HG02852 (cell line): Measurements from ENCODE around the gene MRPL23.
"Not testable (repeated sequence)": the region's sequence is repeated elsewhere in the genome, so short reads cannot be mapped to it uniquely, and the experiment has no call there.

ENCODE experiments used
- ATAC-seq: cut with Tn5 transposase; IDR thresholded peaks from one replicate; pipeline ENCODE4 v1.9.1; 2021; ENCODE audit warnings: mild to moderate bottlenecking, moderate library complexity; ENCODE audit not compliant: unreplicated experiment

The MRPL23 gene

DNA sequence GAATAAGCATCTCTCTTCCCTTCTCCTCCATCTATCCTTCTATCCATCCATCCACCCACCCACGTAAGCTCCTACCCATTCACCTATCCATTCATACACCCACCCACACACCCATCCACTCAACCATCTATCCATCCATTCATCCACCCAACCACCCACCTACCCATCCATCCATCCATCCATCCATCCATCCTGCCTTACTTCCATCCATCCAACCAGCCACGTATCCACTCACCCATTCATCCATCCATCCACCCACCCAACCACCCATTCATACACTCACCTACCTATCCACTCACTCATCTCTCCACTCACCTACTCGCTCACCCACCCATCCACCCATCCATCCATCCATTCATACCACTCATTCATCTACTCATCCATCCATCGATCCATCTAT lies 14.5 kb upstream of the MRPL23 start:
- ATAC-seq, result no peak

DNA sequence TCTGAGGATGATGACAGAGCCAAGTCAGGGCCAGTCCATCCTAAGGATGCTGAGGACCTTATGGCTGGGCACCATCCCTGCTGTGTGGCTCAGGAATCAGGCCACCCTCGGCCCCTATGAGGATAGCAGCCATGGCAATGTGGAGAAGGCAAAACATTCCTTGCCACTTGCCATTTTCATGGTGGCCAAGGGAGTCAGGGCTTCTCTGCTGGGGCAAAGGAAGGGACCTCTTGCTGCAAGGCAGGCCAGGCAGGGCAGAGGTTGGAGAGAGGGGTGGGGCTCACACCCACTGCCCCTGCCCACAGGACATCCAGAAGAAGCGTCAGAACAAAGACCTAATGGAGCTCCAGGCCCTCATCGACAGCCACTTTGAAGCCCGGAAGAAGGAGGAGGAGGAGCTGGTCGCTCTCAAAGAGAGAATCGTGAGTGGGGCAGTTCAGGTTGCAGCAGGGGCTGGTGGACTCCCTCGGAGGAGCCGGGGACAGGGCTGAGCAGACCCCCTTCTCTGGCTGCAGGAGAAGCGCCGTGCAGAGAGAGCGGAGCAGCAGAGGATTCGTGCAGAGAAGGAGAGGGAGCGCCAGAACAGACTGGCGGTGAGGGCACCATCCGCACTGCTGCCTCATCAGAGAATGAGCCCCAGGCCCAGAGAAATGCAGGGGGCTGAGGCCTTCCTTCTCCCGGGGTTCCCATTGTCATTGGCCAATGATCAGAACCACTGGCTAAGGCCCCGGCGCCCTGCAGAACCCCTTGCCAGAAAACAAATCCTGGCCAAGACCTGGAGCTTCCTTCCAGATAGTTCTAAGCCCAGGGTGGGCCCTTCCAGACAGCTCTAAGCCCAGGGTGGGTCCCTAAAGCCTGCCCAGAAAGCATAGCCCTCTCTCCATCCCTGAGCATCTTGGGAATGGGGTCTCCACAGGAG lies 13.5 kb upstream of the MRPL23 start:
- ATAC-seq, result no peak

DNA sequence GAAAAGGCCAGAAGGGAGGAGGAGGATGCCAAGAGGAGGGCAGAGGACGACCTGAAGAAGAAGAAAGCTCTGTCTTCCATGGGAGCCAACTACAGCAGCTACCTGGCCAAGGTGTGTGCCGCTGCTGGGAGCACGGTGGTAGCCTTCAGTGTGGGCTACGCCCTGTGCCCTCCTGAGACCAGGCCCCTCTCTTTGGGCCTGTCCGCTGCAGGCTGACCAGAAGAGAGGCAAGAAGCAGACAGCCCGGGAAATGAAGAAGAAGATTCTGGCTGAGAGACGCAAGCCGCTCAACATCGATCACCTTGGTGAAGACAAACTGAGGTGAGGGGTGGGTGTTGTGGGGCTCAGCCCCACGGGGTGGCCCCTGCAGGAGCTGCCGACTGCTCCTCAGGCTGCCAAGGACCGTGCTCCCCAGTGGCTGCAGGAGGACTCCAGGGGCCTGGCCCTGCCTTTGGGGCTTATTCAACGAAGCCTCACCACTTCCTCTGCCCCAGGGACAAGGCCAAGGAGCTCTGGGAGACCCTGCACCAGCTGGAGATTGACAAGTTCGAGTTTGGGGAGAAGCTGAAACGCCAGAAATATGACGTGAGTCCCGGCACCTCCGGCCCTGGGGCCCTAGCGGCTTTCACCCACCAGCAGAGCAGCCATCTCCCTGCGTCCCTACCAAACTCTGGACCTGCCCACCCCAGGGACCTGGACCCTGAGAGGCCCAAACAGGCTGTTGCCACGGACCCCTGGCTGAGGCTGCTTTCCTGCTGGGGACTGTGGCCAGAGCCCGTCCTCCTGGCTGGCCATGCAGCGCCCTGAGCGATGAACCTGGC lies 12.6 kb upstream of the MRPL23 start:
- no peak for ATAC-seq

DNA sequence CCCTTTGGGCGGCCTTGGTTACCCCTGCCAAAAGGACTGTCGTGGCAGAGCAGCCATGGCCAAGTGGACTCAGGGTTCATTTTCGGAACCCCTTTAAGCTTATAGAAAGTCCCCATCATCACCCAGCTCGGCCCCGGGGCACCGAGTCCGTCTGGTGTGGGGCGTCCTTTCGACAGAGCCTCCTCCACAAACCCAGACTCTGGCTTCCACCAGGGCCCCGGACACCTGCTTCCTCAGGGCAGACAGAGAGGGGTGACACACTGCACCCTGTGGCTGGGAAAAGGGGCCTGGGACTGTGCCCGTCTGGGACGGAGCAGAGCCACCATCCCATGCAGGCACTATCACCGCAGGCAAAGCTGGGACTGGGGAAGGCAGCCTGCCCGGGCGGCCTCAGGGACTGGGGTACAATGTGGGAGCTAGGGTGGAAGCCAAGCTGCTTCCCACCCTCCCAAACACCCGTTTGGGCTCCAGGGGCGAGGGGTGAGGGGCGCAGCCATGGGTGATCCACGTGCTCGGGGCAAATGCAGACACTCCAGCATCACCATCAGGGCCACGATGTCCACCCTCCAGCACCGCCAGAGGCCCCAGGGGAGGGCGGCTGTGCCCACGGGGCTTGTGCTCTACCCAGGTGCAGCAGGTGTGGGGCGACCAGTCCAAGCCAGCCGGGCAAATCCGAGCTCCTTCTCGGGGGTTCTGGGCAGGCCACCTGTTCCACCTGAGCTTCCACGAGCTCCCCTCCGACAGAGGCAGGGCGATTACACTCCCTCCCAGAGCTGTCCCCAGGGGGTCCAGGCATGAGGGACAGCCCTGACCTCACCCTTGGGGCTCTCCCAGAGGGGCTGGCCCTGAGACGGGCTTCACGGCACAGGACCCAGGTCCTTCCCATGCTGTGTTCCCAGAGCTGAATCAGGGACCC lies 11.7 kb upstream of the MRPL23 start:
- no peak for ATAC-seq

- no peak for ATAC-seq
Measured at GRCh38 chr11:1936072-1936780, 10.9 kb upstream of the MRPL23 start.

DNA sequence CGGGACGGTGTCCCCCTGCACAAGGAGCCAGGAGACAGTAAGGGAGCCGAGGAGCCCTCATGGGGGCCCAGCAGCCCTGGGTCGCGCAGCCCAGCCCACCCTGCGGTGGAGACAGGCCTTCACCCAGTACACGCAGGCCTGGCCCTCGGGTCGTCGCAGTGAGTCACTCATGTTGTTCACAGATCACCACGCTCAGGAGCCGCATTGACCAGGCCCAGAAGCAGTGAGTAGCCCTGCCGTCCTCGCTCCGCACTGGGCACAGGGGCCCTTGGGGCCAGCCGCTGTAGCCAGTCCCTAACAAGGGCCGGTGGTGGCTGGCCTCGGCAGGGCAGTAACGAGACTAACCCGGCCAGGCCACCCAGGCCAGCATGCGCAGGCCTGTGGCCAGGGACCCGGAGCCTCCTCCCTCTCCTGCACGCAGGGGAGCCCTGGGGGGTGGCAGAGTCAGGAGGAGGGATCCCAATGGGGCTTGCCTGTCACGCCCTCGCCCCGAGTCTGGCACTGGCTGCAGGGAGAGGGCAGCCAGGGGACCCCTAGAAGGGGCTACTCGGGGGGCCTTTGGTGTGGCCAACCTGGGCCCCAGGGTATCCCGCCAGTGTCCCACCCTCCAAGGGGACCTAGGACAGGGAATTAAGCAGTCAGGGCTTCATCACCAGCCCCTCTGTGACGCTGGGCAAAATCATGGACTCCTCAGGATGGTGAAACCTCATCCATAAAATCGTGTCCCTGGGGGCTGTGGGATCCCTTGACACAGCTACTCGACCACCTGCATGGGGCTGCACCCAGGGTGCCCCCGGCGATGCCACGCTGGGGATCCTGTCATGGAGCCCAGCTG lies 10.1 kb upstream of the MRPL23 start:
- no peak for ATAC-seq

DNA sequence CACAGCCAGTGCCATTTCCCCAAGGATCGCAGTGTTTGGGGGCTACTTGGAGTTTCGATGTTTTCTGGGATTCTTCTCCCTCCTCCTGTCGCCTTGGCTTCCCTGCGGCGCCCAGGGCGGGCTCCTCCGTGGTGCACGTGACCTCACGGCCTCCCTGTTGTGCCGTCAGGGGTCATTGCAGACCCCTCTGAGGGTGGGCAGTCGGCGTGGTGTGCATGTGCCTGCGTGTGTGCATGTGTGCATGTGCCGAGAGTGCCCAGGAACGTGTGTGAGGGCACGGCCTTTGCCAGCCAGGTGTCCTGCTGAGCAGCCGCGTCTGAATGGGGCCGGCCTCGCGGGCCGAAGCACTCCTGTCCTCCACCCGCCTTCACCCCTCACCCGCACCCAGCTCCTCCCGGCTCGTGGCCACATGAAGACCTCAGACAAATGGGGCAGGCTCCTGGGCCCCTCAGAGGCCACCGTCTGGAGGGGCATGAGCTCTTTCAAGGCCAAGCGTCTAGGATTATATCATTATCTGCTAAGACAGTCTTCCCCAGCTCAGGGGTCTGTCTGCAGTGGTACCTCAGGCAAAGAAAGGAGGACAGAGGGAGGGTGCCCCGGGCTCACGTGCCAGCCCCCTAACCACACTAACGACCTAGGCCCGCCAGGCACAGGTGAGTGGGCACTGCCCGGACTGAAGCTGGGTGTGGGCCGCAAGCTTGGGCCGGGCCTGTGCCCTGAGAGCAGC lies 9.4 kb upstream of the MRPL23 start:
- no peak for ATAC-seq

DNA sequence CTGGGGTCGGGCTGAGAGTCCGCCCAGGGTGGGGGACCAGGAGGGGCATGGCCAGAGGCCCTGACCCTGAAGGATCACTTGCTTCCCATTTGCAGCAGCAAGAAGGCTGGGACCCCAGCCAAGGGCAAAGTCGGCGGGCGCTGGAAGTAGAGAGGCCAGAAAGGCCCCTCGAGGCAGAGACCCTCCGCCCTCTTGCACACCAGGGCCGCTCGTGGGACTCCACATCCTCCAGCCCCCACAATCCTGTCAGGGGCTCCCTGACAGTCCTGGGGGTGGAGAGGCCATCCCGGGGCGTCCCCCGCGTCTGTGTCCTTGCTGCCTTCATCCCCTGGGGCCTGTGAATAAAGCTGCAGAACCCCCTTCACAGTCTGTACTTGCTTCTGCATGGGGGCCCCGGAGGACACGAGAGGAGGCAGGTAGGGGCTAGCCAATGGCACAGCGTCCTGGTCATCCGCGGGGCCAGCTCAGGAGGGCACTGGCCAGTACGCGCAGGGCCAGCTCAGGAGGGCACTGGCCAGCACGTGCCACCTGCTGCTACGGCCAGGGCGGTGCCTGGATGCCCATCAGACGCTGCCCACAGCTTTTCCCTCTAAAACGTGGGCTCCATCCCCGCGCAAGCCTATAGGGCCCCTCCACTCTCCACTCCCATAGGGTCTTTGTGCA lies 8.7 kb upstream of the MRPL23 start:
- no peak for ATAC-seq

GRCh38 chr11:1939006-1939625 lies 8.0 kb upstream of the MRPL23 start:
- no peak for ATAC-seq

DNA sequence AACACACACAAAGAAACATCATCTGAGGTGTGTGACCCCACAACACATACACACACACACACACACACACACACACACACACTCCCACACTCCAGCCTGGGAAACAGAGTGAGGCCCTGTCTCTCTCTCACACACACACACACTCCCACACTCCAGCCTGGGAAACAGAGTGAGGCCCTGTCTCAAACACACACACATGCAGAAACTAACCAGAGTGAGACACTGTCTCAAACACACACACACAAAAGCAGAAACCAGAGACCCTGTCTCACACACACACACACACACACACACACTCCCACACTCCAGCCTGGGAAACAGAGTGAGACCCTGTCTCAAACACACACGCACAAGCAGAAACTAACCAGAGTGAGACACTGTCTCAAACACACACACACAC lies 7.3 kb upstream of the MRPL23 start:
- not testable (repeated sequence) for ATAC-seq

DNA sequence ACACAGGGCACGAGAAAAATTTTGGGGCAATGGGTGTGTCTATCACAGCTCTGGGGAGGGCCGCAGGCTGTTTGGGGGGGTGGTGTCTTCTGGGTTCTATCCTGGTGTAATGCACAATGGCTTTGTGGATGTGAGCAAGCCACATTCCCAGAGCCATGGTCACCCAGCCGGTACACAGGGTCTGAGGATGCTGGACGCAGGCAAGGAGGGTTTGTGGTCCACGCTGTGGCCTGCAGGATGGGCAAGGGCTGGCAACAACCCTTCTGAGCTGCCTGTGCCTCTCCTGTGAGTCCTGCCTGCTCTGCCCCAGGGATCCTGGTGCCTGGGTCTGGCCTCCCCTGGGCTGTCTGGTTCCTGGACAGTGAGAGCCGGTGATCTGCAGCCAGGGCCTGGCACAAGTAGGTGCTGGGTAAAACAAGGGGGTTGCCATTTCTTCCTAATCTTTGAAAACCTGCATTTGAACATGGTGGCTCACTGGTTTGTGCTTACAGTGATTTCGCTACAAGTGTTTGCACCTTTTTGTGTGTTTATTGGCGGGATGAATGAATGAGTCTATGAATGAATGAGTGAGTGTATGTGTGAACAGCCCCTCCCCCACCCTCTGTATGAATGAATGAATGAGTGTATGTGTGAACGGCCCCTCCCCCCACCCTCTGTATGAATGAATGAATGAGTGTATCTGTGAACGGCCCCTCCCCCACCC lies 4.4 kb upstream of the MRPL23 start:
- no peak for ATAC-seq

DNA sequence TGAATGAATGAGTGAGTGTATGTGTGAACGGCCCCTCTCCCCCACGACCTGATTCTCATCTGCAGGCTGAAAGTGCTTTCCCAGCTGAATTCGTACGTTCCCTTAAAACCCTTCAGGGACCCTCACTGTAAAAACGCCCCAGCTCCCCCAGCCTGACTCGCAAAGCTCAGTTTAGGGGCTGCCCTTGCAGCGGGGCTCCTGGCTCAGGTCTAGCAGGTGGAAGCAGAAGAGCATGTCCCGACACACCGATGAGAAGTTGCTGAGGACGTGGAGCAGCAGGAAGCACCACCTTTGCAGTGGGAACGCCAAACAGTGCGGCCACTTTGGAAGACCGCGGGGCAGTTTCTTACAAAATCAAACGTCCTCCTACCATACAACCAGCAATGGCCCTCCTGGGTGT lies 3.6 kb upstream of the MRPL23 start:
- ATAC-seq, result no peak

- no peak for ATAC-seq
Measured at GRCh38 chr11:1943977-1944376, 3.2 kb upstream of the MRPL23 start.

DNA sequence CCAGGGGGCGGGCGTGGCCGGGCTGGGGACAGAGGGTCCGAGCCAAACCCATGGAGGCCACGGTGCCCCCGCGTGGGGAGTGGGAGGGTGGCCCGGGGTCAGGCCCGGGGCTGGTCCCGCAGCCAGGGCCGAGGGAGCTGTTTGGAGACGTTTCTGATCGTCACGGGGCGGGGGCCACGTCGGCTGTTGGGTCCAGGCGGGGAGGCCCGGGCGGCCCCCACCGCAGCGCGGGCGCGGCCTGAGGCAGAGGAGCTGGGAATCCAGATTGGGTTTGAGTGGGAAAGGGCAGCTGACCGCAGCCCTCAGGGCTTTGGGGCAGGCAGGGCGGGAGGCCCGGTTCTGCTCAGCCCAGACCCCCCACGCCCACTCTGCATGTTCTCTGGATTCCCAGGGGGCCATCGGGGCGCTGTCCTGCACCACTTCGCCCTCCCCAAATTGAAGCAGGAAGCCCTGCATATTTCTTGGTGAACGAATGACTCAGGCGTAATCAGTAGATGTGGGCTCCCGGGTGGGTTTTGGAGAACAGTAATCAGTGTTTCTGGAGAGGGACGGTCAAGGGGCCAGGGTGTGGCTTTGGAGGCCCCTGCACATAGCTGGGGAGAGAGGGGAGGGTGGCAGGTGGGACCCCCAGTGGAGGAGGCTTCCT lies 583 bp downstream of the MRPL23 start:
- ATAC-seq, result no peak

- ATAC-seq, result no peak
Measured at GRCh38 chr11:1948389-1948788, 1.3 kb downstream of the MRPL23 start.

DNA sequence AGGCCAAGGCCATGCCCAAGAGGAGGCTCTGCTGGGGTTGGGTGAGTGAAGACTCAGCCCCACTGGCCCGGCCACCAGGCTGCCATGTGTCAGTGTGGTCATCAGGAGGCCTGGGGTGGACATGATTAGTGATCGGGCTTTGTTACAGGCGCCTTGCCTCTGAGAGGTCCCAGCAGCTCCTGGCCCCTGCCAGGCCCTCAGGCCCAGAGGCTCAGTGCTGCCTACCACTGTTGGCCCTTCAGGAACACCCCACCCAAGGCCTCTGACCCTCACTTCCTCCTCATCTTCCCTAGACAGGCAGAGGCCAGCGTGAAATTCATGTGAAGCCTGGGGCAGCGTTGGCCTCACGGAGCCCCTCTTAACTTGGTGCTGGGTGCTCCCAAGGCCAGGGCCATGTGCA lies 2.2 kb downstream of the MRPL23 start:
- no peak for ATAC-seq

- ATAC-seq, result no peak
Measured at GRCh38 chr11:1949922-1950321, 2.8 kb downstream of the MRPL23 start.
